HG02610 (cell line): ENCODE data around the gene SERPINB1.

ENCODE experiments used
- ATAC-seq: cut with Tn5 transposase; IDR thresholded peaks from one replicate; pipeline ENCODE4 v1.9.1; 2021; ENCODE audit warnings: mild to moderate bottlenecking, moderate library complexity; ENCODE audit not compliant: unreplicated experiment

SERPINB1 gene

GRCh38 chr6:2850538-2851113 is 9.0 kb upstream of the SERPINB1 start:
- ATAC-seq, result no peak

- ATAC-seq, result no peak
These were observed 7.2 kb upstream of the SERPINB1 start for GRCh38 chr6:2848851-2849250.

- ATAC-seq, result no peak
These were observed 4.2 kb upstream of the SERPINB1 start for GRCh38 chr6:2845880-2846208.

GRCh38 chr6:2844008-2844407 is 2.3 kb upstream of the SERPINB1 start:
- ATAC-seq, result no peak

- ATAC-seq, result no peak
These were observed 1.6 kb upstream of the SERPINB1 start for GRCh38 chr6:2843138-2843740.

GRCh38 chr6:2842139-2842552 is 483 bp upstream of the SERPINB1 start:
- ATAC-seq, result no peak

- ATAC-seq, result no peak
These were observed 958 bp downstream of the SERPINB1 start for GRCh38 chr6:2840749-2841061.

GRCh38 chr6:2839982-2840748 is 1.5 kb downstream of the SERPINB1 start:
- no peak for ATAC-seq

- no peak for ATAC-seq
These were observed 2.3 kb downstream of the SERPINB1 start for GRCh38 chr6:2839195-2839981.

- ATAC-seq, result no peak
These were observed 3.4 kb downstream of the SERPINB1 start for GRCh38 chr6:2838251-2838650.

GRCh38 chr6:2834262-2834661 is 7.4 kb downstream of the SERPINB1 start:
- ATAC-seq, result no peak

- no peak for ATAC-seq
These were observed 10.3 kb downstream of the SERPINB1 start for GRCh38 chr6:2831392-2831791.

GRCh38 chr6:2830183-2830582 is 11.5 kb downstream of the SERPINB1 start:
- no peak for ATAC-seq

GRCh38 chr6:2829253-2829652 is 12.4 kb downstream of the SERPINB1 start:
- no peak for ATAC-seq

GRCh38 chr6:2828629-2829028 is 13.0 kb downstream of the SERPINB1 start:
- ATAC-seq, result no peak

GRCh38 chr6:2827142-2827541 is 14.5 kb downstream of the SERPINB1 start:
- ATAC-seq, result no peak

- no peak for ATAC-seq
These were observed 15.5 kb downstream of the SERPINB1 start for GRCh38 chr6:2826131-2826530.

- no peak for ATAC-seq
These were observed 18.4 kb downstream of the SERPINB1 start for GRCh38 chr6:2823104-2823850.

GRCh38 chr6:2821554-2821953 is 20.1 kb downstream of the SERPINB1 start:
- no peak for ATAC-seq

- ATAC-seq, result no peak
These were observed 21.2 kb downstream of the SERPINB1 start for GRCh38 chr6:2820415-2820814.

GRCh38 chr6:2819978-2820377 is 21.7 kb downstream of the SERPINB1 start:
- ATAC-seq, result no peak
